ENCODE measurements around the gene LCN1.
"Not testable (repeated sequence)": the region's sequence is repeated elsewhere in the genome, so short reads cannot be mapped to it uniquely, and the experiment has no call there.

The LCN1 gene

GRCh38 chr9:135522137-135522877 is 1.1 kb downstream of the LCN1 start:
- DNase-seq (ENCODE audit: low spot score): no peak

GRCh38 chr9:135522931-135523330 is 1.7 kb downstream of the LCN1 start:
- no peak for DNase-seq (ENCODE audit: low spot score)

GRCh38 chr9:135523521-135524129 is 2.4 kb downstream of the LCN1 start:
- no peak for DNase-seq (ENCODE audit: low spot score)

GRCh38 chr9:135524130-135524861 is 3.1 kb downstream of the LCN1 start:
- peak; percentile 50 for DNase-seq (ENCODE audit: low spot score)

GRCh38 chr9:135525241-135526088 is 4.2 kb downstream of the LCN1 start:
- no peak for DNase-seq (ENCODE audit: low spot score)

- DNase-seq (ENCODE audit: low spot score): no peak
These were observed 5.0 kb downstream of the LCN1 start for GRCh38 chr9:135526089-135526729.

- DNase-seq (ENCODE audit: low spot score): no peak
These were observed 5.7 kb downstream of the LCN1 start for GRCh38 chr9:135526730-135527571.

- not testable (repeated sequence) for DNase-seq (ENCODE audit: low spot score)
These were observed 7.7 kb downstream of the LCN1 start for GRCh38 chr9:135528842-135529435.

GRCh38 chr9:135530146-135530545 is 8.9 kb downstream of the LCN1 start:
- DNase-seq (ENCODE audit: low spot score): no peak

GRCh38 chr9:135531096-135531495 is 9.9 kb downstream of the LCN1 start:
- DNase-seq (ENCODE audit: low spot score): no peak

GRCh38 chr9:135533113-135533512 is 11.9 kb downstream of the LCN1 start:
- DNase-seq (ENCODE audit: low spot score): no peak

- DNase-seq (ENCODE audit: low spot score): no peak
These were observed 12.4 kb downstream of the LCN1 start for GRCh38 chr9:135533674-135534073.

- DNase-seq (ENCODE audit: low spot score): not testable (repeated sequence)
These were observed 13.0 kb downstream of the LCN1 start for GRCh38 chr9:135534192-135534711.

GRCh38 chr9:135534826-135535225 is 13.6 kb downstream of the LCN1 start:
- DNase-seq (ENCODE audit: low spot score): not testable (repeated sequence)

- not testable (repeated sequence) for DNase-seq (ENCODE audit: low spot score)
These were observed 14.4 kb downstream of the LCN1 start for GRCh38 chr9:135535631-135536030.

GRCh38 chr9:135536216-135536615 is 15.0 kb downstream of the LCN1 start:
- peak; percentile 51 for DNase-seq (ENCODE audit: low spot score)

GRCh38 chr9:135543262-135543894 is 22.1 kb downstream of the LCN1 start:
- not testable (repeated sequence) for DNase-seq (ENCODE audit: low spot score)

- DNase-seq (ENCODE audit: low spot score): no peak
These were observed 23.9 kb downstream of the LCN1 start for GRCh38 chr9:135544981-135545635.

- DNase-seq (ENCODE audit: low spot score): not testable (repeated sequence)
These were observed 24.5 kb downstream of the LCN1 start, which contains the start of gene OBP2A for GRCh38 chr9:135545646-135546176. Gene OBP2A, plus strand, starts transcription at chr9:135546126. Its CDS starts 55 bp downstream, at chr9:135546181.
